ENCODE results near the gene MUC21. TPM values are rescaled to one million over a fixed set of nuclear protein-coding genes. Genes with fewer than 3 reads are reported as not detected.
A peak's percentile ranks its signal among the peaks of the same experiment; 100 is the strongest.

Gene MUC21
- total and polyA plus RNA-seq, 2 of the 8 experiments (the other 6 are each of a cell fraction or from before 2014, with no cell fraction given) = not detected

GRCh38 chr6:31005249-31006020 lies 21.9 kb downstream of the MUC21 start:
- no peaks in the 10 kb centered on the region for H3K9me3 ChIP-seq (ENCODE audit: insufficient read depth in 2 of 2, low read depth in 1 of 2, low read length in 1 of 2)
- H3K27me3 ChIP-seq (replicated peaks in 1 of 4; ENCODE audit: control insufficient read depth in 3 of 4, extremely low read depth in 1 of 4, insufficient read depth in 3 of 4, low read length in 3 of 4) = no peaks in the 10 kb centered on the region
- TF ChIP-seq RFX5 (IDR thresholded peaks at IDR 0.05; ENCODE audit: borderline replicate concordance, low read depth, low read length) (no peak), SIRT6 (IDR thresholded peaks at IDR 0.05; ENCODE audit: low read length) (no peak), EGR1 (IDR thresholded peaks at IDR 0.05; ENCODE audit: borderline replicate concordance, low read depth, low read length) (no peak), BACH1 (IDR thresholded peaks at IDR 0.05; ENCODE audit: low read length) (no peak), SP1 (IDR thresholded peaks at IDR 0.05; ENCODE audit: low read depth, low read length) (no peak), MAFK (IDR thresholded peaks at IDR 0.05; ENCODE audit: low read depth, low read length) (no peak), FOSL1 (IDR thresholded peaks at IDR 0.05; ENCODE audit: insufficient read depth, low read depth, low read length) (no peak), JUN (IDR thresholded peaks at IDR 0.05; ENCODE audit: low read depth, low read length) (no peak), POLR2A (IDR thresholded peaks at IDR 0.05; ENCODE audit: control extremely low read depth in 1 of 2, low read depth in 2 of 2, low read length in 2 of 2) (no peak), HDAC6 (IDR thresholded peaks at IDR 0.05; ENCODE audit: low read depth, low read length) (no peak), KDM5A (IDR thresholded peaks at IDR 0.05; ENCODE audit: low read length) (no peak), CHD2 (IDR thresholded peaks at IDR 0.05; ENCODE audit: low read length) (no peak), CEBPB (IDR thresholded peaks at IDR 0.05; ENCODE audit: low read depth, low read length) (no peak), BCL11A (IDR thresholded peaks at IDR 0.05; ENCODE audit: low read depth in 2 of 2, low read length in 2 of 2) (no peak), EZH2 (IDR thresholded peaks at IDR 0.05; ENCODE audit: low read depth, low read length, severe bottlenecking) (no peak)

More at GRCh38 chr6:31005249-31006020, 21.9 kb downstream of the MUC21 start:
- H3K9ac ChIP-seq (replicated peaks in 1 of 4; ENCODE audit: extremely low read depth in 1 of 4, low read depth in 3 of 4, low read length in 3 of 4) = no peak overlapping the region
- 90% methylated on average over 9 of the region's 9 CpGs; no CpG with 5 or more reads in 1 of the 2 experiments for WGBS, 2 experiments (ENCODE audit: extremely low coverage in 1 of 2, insufficient coverage in 1 of 2, insufficient read length in 1 of 2, insufficient replicate concordance in 2 of 2, low coverage in 1 of 2, low lambda C conversion rate in 2 of 2, missing lambda C conversion rate in 1 of 2)
- no peak overlapping the region for H2BK15ac ChIP-seq (ENCODE audit: low read length)
- no peak overlapping the region for H3K18ac ChIP-seq (ENCODE audit: extremely low read depth, low read length)
- H2BK20ac ChIP-seq (ENCODE audit: low read length) = no peak overlapping the region
- no peak overlapping the region for H3K56ac ChIP-seq (replicated peaks; ENCODE audit: insufficient read length, low read depth, low read length)
- no peak overlapping the region for H3K4me2 ChIP-seq (ENCODE audit: insufficient read depth in 1 of 2, low read depth in 2 of 2, low read length in 2 of 2)
- no peak for FAIRE-seq
- H3K79me2 ChIP-seq (ENCODE audit: control insufficient read depth in 1 of 2, insufficient read depth in 2 of 2, low read length in 2 of 2) = no peaks in the 10 kb centered on the region
- no peak for DNase-seq (ENCODE audit: low read depth in 1 of 2, low spot score in 2 of 2)
- H2BK120ac ChIP-seq (replicated peaks; ENCODE audit: low read depth, low read length) = no peak overlapping the region
- H3K36me3 ChIP-seq (ENCODE audit: control insufficient read depth in 2 of 4, insufficient read depth in 4 of 4, low read length in 3 of 4) = no peaks in the 10 kb centered on the region
- H2BK5ac ChIP-seq (ENCODE audit: low read depth, low read length) = no peak overlapping the region
- H3K79me1 ChIP-seq (ENCODE audit: low read depth, low read length) = no peaks in the 10 kb centered on the region
- no peaks in the 10 kb centered on the region for H3K4me1 ChIP-seq (replicated peaks in 1 of 4; ENCODE audit: control insufficient read depth in 3 of 4, insufficient read depth in 4 of 4, low read length in 3 of 4)
- H2AK5ac ChIP-seq (ENCODE audit: low read depth, low read length) = no peak overlapping the region
- H4K91ac ChIP-seq (replicated peaks; ENCODE audit: insufficient read length, low read length) = no peak overlapping the region
- POLR2A ChIA-PET (ENCODE audit: partially characterized antibody) = interaction anchor here (1.4 kb wide), 1 partner anchor 14 kb away, joined by 4 read pairs; no protein-coding TSS in a partner anchor
- H4K5ac ChIP-seq (ENCODE audit: insufficient read length, low read depth, low read length) = no peak overlapping the region
- H4K20me1 ChIP-seq (replicated peaks in 1 of 2; ENCODE audit: control insufficient read depth in 1 of 2, insufficient read depth in 2 of 2, low read length in 2 of 2) = no peaks in the 10 kb centered on the region
- H3K23me2 ChIP-seq (ENCODE audit: low read depth, low read length) = no peaks in the 10 kb centered on the region
- H3K27ac ChIP-seq (ENCODE audit: low read depth, low read length) = no peak overlapping the region
- no peak overlapping the region for H3K23ac ChIP-seq (ENCODE audit: insufficient read length)
- H3K4ac ChIP-seq (replicated peaks; ENCODE audit: insufficient read length, low read depth, low read length) = no peak overlapping the region
- no peak overlapping the region for H2BK12ac ChIP-seq (ENCODE audit: low read depth, low read length)
- CTCF ChIA-PET (ENCODE audit: partially characterized antibody) = interaction anchor here (0.9 to 1.8 kb wide), 7 partner anchors 10 to 122 kb away, joined by 3 to 7 read pairs (median 6); partner anchors contain the start of gene MUC21
- no peak overlapping the region for H4K8ac ChIP-seq (ENCODE audit: extremely low read depth, insufficient read depth, low read length)
- 0 out of 2 replicates have a peak overlapping the region, but pooled peaks have one; percentile 38 for H2AFZ ChIP-seq (ENCODE audit: low read length)
- H3K14ac ChIP-seq (ENCODE audit: insufficient read length) = no peak overlapping the region
- no peak overlapping the region for H3K4me3 ChIP-seq (ENCODE audit: extremely low read depth in 1 of 4, insufficient read depth in 2 of 4, low read depth in 3 of 4, low read length in 4 of 4)
